Stimulated activated naive CD8-positive, alpha-beta T cell treated with anti-CD3 and anti-CD28 coated beads, Interleukin-15, Interleukin-2, amounts not matched to agents 100 ng/mL and 50 ng/mL, for 24 hours (primary cell): ENCODE data around the gene LGR6.
"Not testable (repeated sequence)": the region's sequence is repeated elsewhere in the genome, so short reads cannot be mapped to it uniquely, and the experiment has no call there.

Source experiments
- H3K27ac Mint-ChIP-seq: one replicate; pipeline ENCODE4 v1.8.0; 2021; ENCODE audit warnings: mild to moderate bottlenecking, mixed read lengths
- H3K27me3 Mint-ChIP-seq: one replicate; pipeline ENCODE4 v1.8.0; 2021; ENCODE audit warnings: mixed read lengths
- H3K36me3 Mint-ChIP-seq: one replicate; pipeline ENCODE4 v1.8.0; 2021; ENCODE audit warnings: low read depth, mixed read lengths
- H3K4me1 Mint-ChIP-seq: one replicate; pipeline ENCODE4 v1.8.0; 2021; ENCODE audit warnings: low read depth, mixed read lengths
- H3K4me3 Mint-ChIP-seq: one replicate; pipeline ENCODE4 v1.8.0; 2021; ENCODE audit warnings: mild to moderate bottlenecking, mixed read lengths
- H3K9me3 Mint-ChIP-seq: one replicate; pipeline ENCODE4 v1.8.0; 2021; ENCODE audit warnings: mixed read lengths

The LGR6 gene

DNA sequence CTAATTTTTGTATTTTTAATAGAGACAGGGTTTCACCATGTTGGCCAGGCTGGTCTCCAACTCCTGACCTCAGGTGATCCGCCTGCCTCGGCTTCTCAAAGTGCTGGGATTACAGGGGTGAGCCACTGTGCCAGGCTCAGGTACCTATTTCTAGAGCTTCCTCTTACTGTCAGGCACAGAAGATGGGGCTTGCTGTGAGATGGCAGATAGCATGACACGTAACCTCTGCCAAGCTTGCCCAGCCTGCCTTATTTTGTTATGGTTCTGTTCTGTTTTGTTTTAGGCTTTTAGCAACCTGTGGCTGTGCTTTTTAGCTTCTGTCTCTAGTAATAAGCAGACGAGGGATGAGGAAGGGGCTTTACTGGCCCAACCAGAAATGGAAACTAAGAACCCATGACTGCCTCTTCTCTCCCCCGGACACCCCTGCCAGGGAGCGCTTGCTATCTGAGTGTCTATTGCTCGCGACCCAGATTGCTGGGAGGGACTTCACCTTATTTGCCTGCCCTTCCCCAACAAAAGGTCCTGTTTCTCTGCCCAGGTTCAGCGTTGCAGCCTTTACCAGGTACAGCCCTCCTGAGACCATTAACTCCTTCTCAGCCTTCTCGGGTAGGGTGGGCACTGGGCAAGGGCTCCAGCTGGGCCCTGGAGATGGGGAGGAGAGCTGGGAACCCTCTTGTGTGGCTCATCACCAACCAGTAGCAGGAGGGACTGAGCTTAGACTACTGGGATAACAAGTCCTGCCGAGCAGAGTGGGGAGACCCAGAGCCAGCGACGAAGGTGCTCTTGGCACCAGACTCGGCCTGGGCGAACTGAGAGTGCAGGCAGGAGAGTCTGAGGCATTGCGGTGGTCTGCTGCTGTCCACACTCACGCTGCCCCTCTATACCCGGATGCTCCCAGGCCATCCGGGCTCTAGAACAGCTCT is 13.5 kb upstream of the LGR6 start:
- H3K27me3 Mint-ChIP-seq: no peaks in the 10 kb centered on the region
- no peaks in the 10 kb centered on the region for H3K9me3 Mint-ChIP-seq
- H3K4me1 Mint-ChIP-seq: peaks cover 21% of the 10 kb centered on the region
- H3K4me3 Mint-ChIP-seq: no peak overlapping the region
- H3K36me3 Mint-ChIP-seq: no peaks in the 10 kb centered on the region
- H3K27ac Mint-ChIP-seq: no peak overlapping the region

DNA sequence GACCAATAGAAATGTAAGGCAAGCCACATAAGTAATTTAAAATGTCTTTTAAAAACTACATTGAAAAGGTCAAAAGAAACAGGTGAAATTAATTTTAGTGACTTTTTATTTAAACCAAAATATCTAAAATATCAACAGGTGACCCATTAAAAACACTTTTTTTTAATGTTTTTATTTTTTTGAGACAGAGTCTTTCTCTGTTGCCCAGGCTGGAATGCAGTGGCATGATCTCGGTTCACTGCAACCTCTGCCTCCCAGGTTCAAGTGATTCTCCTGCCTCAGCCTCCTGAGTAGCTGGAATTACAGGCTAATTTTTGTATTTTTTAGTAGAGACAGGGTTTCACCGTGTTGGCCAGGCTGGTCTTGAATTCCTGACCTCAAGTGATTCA is 12.9 kb upstream of the LGR6 start:
- not testable (repeated sequence) for H3K27ac Mint-ChIP-seq, H3K9me3 Mint-ChIP-seq, H3K4me3 Mint-ChIP-seq, H3K36me3 Mint-ChIP-seq, H3K27me3 Mint-ChIP-seq
- H3K4me1 Mint-ChIP-seq: peaks cover 21% of the 10 kb centered on the region

DNA sequence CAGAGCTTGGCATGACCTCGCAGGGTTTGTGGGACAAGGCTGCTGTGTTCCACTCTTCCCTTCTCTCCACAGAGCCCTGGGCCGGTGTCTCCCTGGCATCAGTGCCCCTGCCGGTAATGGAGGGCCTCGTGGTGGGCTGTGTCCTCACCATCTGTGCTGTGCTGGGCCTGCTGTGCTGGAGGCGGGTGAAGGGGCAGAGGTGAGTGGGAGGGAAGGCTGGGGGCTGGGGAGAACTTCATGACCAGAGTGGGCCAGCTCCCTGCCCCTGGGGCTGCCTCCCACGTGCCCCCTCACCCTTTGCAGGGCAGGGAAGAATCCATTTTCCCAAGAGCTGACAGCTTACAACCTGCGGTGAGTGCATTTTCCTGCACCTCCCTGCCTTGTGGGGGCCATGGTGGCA is 12.0 kb upstream of the LGR6 start:
- no peak overlapping the region for H3K27ac Mint-ChIP-seq
- H3K4me3 Mint-ChIP-seq: no peak overlapping the region
- no peaks in the 10 kb centered on the region for H3K36me3 Mint-ChIP-seq
- no peaks in the 10 kb centered on the region for H3K9me3 Mint-ChIP-seq
- H3K27me3 Mint-ChIP-seq: no peaks in the 10 kb centered on the region
- peaks cover 21% of the 10 kb centered on the region for H3K4me1 Mint-ChIP-seq

DNA sequence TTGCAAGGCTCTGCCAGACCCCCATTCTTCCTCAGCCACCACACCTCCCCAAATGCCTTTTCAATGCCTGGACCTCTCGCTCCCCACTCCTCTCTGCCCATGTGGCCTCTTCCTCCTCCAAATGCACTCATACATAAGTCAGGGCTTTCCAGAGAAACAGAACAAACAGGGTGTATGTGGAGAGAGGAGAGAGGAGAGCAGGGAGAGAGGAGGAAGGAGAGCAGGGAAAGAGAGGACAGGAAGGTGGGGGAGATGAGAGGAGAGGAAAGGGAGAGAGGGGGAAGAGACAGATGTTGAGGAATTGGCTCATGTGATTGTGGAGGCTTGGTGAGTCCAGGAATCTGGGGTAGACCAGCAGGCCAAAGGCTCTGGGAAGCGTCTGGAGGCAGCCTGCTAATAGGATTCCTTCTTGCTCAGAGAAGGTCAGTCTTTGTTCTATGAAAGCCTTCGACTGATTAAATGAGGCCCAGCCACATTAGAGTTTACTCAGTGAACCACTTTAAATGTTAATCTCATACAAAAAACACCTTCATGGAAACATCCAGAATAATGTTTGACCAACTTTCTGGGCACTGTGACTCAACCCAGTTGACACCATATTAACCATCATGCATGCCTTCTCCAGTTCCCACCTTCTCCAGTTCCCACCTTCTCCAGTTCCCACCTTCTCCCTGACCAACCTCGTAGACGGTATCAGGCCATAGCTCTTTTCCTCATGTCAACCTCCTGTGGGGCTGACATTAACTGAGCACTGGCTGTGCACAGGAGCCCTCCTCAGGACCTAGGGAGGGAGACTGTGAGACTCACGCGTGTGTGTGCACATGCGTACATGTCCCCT is 11.3 kb upstream of the LGR6 start:
- no peaks in the 10 kb centered on the region for H3K36me3 Mint-ChIP-seq
- H3K4me1 Mint-ChIP-seq: peaks cover 21% of the 10 kb centered on the region
- H3K27me3 Mint-ChIP-seq: no peaks in the 10 kb centered on the region
- H3K9me3 Mint-ChIP-seq: no peaks in the 10 kb centered on the region
- H3K4me3 Mint-ChIP-seq: no peak overlapping the region
- H3K27ac Mint-ChIP-seq: no peak overlapping the region

DNA sequence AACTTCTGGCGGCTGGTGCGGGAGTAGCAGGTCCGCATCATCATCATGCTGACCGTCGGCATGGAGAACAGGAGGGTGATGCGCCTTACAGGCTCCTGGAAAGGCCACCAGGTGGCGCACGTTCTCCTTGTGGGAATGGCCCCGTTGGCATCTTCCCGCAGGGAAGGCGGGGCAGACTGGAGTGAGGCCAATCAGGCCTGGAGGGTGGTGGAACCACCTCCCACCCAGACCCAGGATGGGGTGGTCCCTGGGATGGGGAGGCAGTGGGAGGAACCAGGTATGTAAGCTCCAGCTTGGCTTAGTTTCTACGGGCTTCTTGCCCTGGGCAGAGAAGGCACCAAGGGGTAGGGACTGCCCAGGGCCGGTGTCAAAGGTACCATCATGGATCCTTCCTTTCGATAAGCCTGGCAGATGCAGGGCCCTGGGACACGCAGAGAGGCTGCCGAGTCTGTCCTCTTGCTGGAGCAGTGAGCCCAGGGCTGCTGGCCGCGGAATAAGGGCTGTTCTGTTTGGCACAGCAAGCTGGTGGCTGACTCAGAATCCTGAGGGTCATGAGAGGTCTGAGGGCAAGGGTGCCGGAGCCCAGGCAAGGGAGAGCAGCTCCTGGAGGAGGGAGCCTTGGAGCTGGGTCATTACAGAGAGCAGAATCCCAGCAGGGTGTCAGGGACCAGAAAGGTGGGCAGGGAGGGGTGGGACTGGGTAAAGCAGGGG is 8.7 kb upstream of the LGR6 start:
- H3K9me3 Mint-ChIP-seq: no peaks in the 10 kb centered on the region
- no peak overlapping the region for H3K27ac Mint-ChIP-seq
- no peaks in the 10 kb centered on the region for H3K27me3 Mint-ChIP-seq
- peaks cover 18% of the 10 kb centered on the region for H3K4me1 Mint-ChIP-seq
- H3K36me3 Mint-ChIP-seq: no peaks in the 10 kb centered on the region
- no peak overlapping the region for H3K4me3 Mint-ChIP-seq

DNA sequence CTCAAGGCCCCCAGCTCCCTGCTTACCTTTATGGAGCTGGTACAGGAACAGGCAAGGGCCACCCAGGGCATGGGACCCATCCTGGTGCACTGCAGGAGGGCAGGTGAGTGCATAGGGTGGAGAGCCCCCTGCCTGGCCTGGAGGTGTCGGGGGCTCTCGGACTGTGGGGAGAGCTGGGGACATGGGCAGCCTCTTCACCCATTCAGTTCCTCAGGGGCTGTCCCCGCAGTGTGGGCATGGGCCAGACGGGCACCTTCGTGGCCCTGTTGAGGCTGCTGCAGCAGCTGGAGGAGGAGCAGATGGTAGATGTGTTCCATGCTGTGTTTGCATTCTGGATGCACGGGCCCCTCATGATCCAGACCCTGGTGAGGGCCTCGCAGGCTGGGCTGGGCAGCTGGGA is 7.3 kb upstream of the LGR6 start:
- peaks cover 16% of the 10 kb centered on the region for H3K4me1 Mint-ChIP-seq
- no peaks in the 10 kb centered on the region for H3K36me3 Mint-ChIP-seq
- H3K9me3 Mint-ChIP-seq: no peaks in the 10 kb centered on the region
- no peak overlapping the region for H3K4me3 Mint-ChIP-seq
- H3K27ac Mint-ChIP-seq: no peak overlapping the region
- no peaks in the 10 kb centered on the region for H3K27me3 Mint-ChIP-seq

DNA sequence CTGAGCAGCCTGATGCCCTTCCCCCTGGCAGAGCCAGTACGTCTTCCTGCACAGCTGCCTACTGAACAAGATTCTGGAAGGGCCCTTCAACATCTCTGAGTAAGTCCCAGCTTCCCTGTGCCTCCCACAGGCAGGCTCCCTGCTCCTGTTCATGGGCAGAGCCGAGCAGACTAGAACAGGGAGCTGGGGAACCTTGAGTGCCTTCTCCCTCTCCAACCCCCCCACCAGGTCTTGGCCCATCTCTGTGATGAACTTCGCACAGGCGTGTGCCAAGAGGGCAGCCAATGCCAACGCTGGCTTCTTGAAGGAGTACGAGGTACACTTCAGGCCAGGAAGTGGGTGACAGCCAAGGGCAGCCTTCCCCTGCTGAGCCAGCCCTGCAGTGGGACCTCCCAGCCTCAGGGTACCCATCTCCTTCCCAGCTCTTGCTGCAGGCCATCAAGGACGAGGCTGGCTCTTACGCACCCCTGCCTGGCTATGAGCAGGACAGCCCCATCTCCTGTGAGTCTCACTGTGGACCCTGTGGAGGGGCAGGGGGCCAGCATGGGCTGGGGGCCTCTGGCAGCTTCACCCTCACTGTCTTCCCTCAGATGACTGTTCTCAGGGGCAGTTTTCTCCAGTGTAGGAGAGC is 6.4 kb upstream of the LGR6 start:
- H3K36me3 Mint-ChIP-seq: no peaks in the 10 kb centered on the region
- peaks cover 16% of the 10 kb centered on the region for H3K4me1 Mint-ChIP-seq
- no peaks in the 10 kb centered on the region for H3K9me3 Mint-ChIP-seq
- no peaks in the 10 kb centered on the region for H3K27me3 Mint-ChIP-seq
- no peak overlapping the region for H3K4me3 Mint-ChIP-seq
- no peak overlapping the region for H3K27ac Mint-ChIP-seq

DNA sequence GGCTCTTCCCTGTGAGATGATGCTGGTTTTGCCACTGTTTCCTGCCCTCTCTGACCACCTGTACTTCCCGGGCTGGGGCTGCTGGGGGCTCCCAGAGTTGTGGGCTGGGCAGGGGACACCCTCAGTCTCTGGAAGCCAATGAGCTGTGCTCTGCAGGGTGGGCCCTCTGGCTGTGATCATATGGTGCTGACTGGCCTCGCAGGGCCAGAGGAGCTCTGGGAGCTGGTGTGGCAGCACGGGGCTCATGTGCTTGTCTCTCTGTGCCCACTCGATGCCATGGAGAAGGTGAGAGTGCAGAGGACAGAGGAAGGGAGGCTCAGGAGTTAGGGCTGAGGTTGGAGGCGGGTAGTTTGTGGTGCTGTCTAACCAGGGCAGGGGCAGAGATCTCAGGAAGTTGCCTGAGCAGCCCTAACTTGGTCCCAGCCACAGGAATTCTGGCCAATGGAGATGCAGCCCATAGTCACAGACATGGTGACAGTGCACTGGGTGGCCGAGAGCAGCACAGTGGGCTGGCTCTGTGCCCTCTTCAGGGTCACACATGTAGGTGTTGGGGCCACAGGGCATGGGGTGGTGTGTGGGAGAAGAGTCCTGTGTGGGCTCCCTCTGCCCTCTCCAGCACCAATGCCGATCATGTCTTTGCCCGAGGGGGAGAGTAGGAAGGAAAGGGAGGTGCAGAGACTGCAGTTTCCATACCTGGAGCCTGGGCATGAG is 5.7 kb upstream of the LGR6 start:
- peaks cover 16% of the 10 kb centered on the region for H3K4me1 Mint-ChIP-seq
- H3K36me3 Mint-ChIP-seq: no peaks in the 10 kb centered on the region
- no peaks in the 10 kb centered on the region for H3K27me3 Mint-ChIP-seq
- H3K9me3 Mint-ChIP-seq: no peaks in the 10 kb centered on the region
- H3K27ac Mint-ChIP-seq: no peak overlapping the region
- H3K4me3 Mint-ChIP-seq: no peak overlapping the region

DNA sequence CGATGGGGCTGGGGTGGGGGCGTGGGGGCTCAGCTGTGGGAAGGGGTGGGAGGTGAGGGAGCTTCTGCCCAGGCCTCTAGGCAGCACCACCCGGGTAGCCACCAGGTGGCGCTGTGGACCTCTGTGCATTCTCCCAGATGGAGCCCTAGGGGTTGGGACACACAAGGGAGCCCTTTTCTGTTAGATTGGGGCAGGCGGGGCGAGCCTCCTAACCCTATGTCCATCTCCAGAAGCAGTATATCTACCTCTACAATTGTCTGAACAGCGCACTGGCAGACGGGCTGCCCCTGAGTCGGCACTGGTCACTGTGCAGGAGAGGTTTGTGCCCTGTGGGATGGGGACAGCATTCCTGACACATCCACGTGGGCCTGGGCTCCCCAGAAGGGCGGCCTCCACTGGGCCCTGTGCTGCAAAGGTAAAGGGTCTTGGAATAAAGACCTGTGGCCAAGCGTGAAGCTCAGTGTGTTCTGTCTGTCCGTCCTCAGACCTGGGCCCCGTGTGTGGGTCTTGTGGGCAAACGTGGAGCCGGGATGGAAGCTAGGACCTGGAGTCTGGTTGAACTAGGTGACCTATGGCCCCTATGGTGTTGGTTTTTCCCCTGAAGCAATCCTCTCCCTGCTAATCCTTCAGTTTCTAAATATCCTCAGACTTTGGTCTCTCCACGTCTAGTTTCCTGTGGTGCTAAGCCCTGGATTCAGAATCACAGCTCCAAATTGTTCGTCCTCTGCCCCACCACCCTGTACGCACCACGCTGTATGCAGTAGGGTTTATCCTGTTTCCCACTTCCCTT is 4.4 kb upstream of the LGR6 start:
- Mint-ChIP-seq H3K9me3 (no peaks in the 10 kb centered on the region), H3K4me1 (peaks cover 12% of the 10 kb centered on the region), H3K4me3 (no peak overlapping the region), H3K36me3 (no peaks in the 10 kb centered on the region), H3K27ac (no peak overlapping the region), H3K27me3 (peaks cover 6% of the 10 kb centered on the region)

DNA sequence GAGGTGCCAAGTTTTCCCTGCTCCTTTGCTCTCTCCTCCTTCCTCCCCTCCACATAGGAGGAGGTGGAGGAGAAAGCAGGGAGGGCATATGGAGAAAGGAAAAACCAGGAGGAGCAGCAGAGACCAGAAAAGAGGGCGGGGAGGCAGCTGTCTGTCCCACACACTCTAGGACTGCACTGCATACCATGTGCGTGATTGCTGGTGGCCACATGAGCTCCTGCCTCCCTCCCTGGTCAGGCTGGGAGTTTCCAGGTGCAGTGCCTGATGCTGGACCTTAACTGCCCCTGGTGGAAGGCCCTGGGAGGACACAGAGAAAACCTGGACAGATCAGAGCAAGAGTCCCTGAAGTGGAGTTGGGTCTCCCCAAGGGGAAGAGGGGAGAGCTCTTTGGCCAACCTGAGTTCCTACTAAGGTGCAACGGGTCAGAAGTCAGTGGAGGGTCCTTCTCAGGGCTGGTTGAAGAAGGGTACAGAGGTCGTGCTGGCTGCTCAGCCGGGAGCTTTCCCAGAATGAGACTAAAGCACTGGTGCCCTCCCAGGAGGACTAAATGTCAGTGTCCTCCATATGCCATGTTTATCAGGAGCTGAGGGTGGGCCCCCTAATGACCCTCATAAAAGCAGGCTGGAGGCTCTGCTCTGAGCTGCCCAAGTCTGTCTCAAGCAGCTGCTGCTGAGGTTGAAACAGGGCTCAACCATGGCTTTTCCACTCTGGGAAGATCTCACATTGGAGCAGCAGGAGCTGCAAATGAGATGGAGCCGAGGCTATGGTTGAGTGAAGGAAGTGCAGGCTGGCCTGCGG is 3.5 kb upstream of the LGR6 start:
- Mint-ChIP-seq H3K4me3 (no peak overlapping the region), H3K27ac (no peak overlapping the region), H3K36me3 (no peaks in the 10 kb centered on the region), H3K9me3 (no peaks in the 10 kb centered on the region), H3K4me1 (peaks cover 4% of the 10 kb centered on the region), H3K27me3 (peaks cover 15% of the 10 kb centered on the region)

DNA sequence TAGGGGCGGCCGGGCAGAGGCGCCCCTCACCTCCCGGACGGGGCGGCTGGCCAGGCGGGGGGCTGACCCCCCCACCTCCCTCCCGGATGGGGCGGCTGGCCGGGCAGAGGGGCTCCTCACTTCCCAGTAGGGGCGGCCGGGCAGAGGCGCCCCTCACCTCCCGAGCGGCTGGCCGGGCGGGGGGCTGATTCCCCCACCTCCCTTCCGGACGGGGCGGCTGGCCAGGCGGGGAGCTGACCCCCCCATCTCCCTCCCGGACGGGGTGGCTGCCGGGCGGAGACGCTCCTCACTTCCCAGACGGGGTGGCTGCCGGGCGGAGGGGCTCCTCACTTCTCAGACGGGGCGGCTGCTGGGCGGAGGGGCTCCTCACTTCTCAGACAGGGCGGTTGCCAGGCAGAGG is 2.2 kb upstream of the LGR6 start:
- H3K4me3 Mint-ChIP-seq, H3K9me3 Mint-ChIP-seq, H3K4me1 Mint-ChIP-seq, H3K27ac Mint-ChIP-seq, H3K36me3 Mint-ChIP-seq: not testable (repeated sequence)
- H3K27me3 Mint-ChIP-seq: peaks cover 20% of the 10 kb centered on the region

DNA sequence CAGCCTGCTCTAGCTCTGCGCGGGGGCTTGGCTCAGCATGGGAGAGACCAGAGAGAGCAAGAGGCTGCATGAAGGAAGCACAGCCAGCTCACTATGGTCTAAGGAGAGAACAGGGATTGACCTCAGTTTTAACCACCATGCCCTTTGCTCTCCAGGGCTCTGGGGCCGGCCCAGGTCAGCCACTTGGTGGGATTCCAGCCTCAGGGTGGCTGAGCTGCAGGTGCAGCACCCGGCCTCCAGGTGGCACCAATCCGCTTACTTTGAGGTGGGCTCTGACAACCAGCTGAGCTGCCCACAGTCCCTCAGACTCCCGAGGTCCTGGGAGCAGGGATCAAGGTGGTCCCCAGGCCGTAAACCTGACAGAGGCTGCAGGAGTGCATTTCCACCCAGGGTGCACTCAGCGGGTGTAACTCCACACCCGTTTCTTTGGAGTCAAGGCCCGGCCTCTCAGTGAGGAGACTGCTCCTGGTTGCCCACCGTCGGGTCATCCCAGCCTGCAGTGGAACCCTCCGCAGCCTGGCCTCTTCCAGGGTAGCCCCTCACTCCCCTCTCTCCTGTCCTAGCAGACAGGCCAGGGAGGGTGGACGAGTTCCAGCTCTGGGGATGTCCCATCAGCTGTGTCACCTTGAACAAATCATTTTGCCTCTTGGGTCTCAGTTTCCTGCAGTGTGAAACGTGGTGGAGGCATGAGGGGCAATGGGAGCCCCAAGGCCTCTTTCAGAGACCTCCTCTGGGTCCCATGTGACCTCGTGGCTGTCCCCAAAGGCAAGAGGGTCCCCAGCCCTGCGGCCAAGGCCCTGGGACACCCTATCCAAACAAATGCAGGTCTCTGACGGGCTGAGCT is 607 bp upstream of the LGR6 start:
- Mint-ChIP-seq H3K9me3 (no peaks in the 10 kb centered on the region), H3K4me3 (peak overlapping the region; percentile 52), H3K27ac (no peak overlapping the region), H3K4me1 (peaks cover 6% of the 10 kb centered on the region), H3K36me3 (no peaks in the 10 kb centered on the region), H3K27me3 (peaks cover 21% of the 10 kb centered on the region)
